Lung (tissue), 13 donors: ENCODE data around the gene CYP3A7. TPM values are rescaled to one million over a fixed set of nuclear protein-coding genes. Genes with fewer than 3 reads are reported as not detected.
A peak's percentile ranks its signal among the peaks of the same experiment; 100 is the strongest.
"Not testable (repeated sequence)": the region's sequence is repeated elsewhere in the genome, so short reads cannot be mapped to it uniquely, and the experiment has no call there.

Experiments
- ATAC-seq: fragments of 200-7000 bp; cut with Tn5 transposase; one replicate; pipeline ENCODE4 v1.9.1; 2020; ENCODE audit warnings: moderate number of reproducible peaks; ENCODE audit not compliant: insufficient read depth, low FRiP score
- DNase-seq, 3 donors: peaks; one replicate each; pipeline ENCODE4 v3.0.0-alpha.2; 2013 to 2017
- H3K27ac ChIP-seq, 2 donors: one replicate each; pipeline ENCODE4 v1.5.1; 2013; ENCODE audit warnings: mild to moderate bottlenecking in 2 of 2, moderate library complexity in 2 of 2, control low read depth in 1 of 2, inconsistent platforms in 1 of 2, low read depth in 1 of 2, low read length in 1 of 2
- H3K27me3 ChIP-seq, 3 donors: one replicate each; pipeline ENCODE4 v1.5.1; 2013; ENCODE audit warnings: low read length in 2 of 3; ENCODE audit not compliant: control insufficient read depth in 3 of 3, insufficient read depth in 3 of 3
- H3K36me3 ChIP-seq, 4 donors: one replicate each; pipeline ENCODE4 v1.5.1; 2013; ENCODE audit warnings: low read length in 4 of 4, mild to moderate bottlenecking in 1 of 4, moderate library complexity in 1 of 4; ENCODE audit not compliant: control insufficient read depth in 4 of 4, insufficient read depth in 4 of 4
- H3K4me1 ChIP-seq, 5 donors: one replicate each; pipeline ENCODE4 v1.5.1; 2013; ENCODE audit warnings: low read length in 5 of 5, mild to moderate bottlenecking in 2 of 5, moderate library complexity in 1 of 5; ENCODE audit not compliant: control insufficient read depth in 5 of 5, insufficient read depth in 5 of 5
- H3K4me3 ChIP-seq: one replicate; pipeline ENCODE4 v1.5.1; 2013; ENCODE audit warnings: mild to moderate bottlenecking, control low read depth, moderate library complexity
- H3K9ac ChIP-seq, 2 donors: one replicate each; pipeline ENCODE4 v1.5.1; 2013; ENCODE audit warnings: low read length in 2 of 2, control low read depth in 1 of 2; ENCODE audit not compliant: insufficient read depth in 1 of 2
- H3K9me3 ChIP-seq, 4 donors: one replicate each; pipeline ENCODE4 v1.5.1; 2013; ENCODE audit warnings: low read length in 3 of 4, mild to moderate bottlenecking in 1 of 4, moderate library complexity in 1 of 4; ENCODE audit not compliant: control insufficient read depth in 4 of 4, insufficient read depth in 3 of 4
- CTCF ChIP-seq: IDR thresholded peaks from 2 replicates; pipeline ENCODE4 v1.5.1; 2012; ENCODE audit warnings: mild to moderate bottlenecking; ENCODE audit errors: control extremely low read depth, extremely low read depth
- WGBS, 2 donors: extraction: QIAGEN DNeasy Blood & Tissue Kit; methylation state at CpG; one replicate each; pipeline ENCODE4 v1.1.7; 2013; 5-methylcytosine and 5-hydroxymethylcytosine counted together
- polyA plus RNA-seq, 2 donors: library from polyadenylated mRNA; stranded (reverse); fragments of 200-250 nt; gene quantifications; one replicate each; pipeline ENCODE4 v1.2.1, GENCODE V29; 2013
- small RNA-seq: library from RNA; depleted of rRNA; stranded (forward); fragments of <200 nt; gene quantifications from one replicate; pipeline ENCODE3, GENCODE V24; 2014; ENCODE audit warnings: low replicate concordance
- total RNA-seq, 2 donors: library from RNA; depleted of rRNA in 1 of 2; stranded (reverse); fragments of >200 nt in 1 of 2; gene quantifications; one replicate each; pipeline ENCODE4 v1.2.1, GENCODE V29; 2014 to 2021
- donor health status: control.
- donor health status: control.
- donor health status: Bipolar disorder and iron deficiency.
- donor health status: healthy.
- donor health status: DM: yes; HTN: yes; CAD: no.

CYP3A7 gene
- total and polyA plus RNA-seq, 4 donors: 0.19 to 0.71 (median 0.44) TPM

DNA sequence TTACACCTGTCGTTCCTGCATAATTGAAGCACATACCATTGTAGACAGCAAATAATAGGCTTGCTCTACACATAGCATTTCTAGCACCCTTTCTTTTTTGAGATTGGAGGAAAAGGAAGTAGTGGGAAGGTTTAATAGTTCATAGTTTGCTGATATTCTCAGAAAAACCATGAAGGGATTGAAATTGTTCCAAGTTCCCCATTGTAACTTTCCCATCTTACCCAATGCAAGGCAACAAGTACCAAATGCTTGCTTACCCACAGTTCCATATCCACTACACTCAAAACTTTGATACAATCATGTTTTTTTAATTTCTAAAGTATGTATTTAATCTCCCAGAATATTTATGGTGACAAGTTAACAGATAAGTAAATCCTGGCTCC, 69.0 kb downstream of the CYP3A7 start:
- ATAC-seq (peak; percentile 47), DNase-seq (no peak)
- no peak overlapping the region for H3K9ac ChIP-seq
- H3K36me3 ChIP-seq: peaks cover 3 to 40% (median 17%) of the 10 kb centered on the region in 4 donors
- no peak for TF ChIP-seq CTCF
- no peak overlapping the region for H3K4me3 ChIP-seq
- H3K9me3 ChIP-seq: peaks cover 0 to 3% (median 0%) of the 10 kb centered on the region in 4 donors
- H3K27me3 ChIP-seq: no peaks in the 10 kb centered on the region
- no peak overlapping the region for H3K27ac ChIP-seq
- H3K4me1 ChIP-seq: peaks cover 0 to 2% (median 0%) of the 10 kb centered on the region in 5 donors
- WGBS, 2 donors: 66 to 76% methylated on average over 1 of the region's 1 CpG

DNA sequence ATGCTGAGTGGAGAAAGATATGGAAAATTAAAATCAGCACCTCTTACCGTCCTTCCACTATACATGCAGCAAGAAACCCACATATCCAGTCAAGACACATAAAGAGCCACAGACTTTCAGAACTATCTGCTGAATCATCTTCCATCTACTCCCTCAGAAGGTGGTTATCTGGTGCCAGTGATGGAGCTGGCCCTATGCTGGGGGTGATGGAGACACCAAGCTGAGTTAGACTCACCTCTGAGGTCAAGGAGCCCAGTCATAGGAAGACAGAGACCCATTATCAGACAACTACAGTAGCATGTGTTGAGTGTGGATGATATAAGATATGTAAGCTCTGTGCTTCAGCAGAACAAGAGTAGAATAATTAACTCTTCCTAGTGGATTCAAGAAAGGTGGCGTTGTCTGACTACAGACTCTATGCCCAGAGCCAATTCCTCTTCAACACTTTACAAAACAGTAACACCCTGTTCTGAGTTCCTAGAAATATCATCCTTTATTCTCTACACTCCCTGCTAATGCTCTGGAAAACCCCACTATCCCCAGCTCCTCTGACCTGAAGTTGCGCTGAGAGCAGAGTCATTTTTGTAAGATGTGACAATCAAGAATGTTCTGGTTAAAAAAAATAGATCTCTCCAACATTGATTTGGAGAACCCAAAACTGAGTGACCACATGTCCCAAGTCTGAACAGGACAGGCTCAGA, 69.5 kb downstream of the CYP3A7 start:
- no peak overlapping the region for H3K4me3 ChIP-seq
- WGBS, 2 donors: 94 to 97% methylated on average over 3 of the region's 3 CpGs
- H3K4me1 ChIP-seq: peaks cover 0 to 2% (median 0%) of the 10 kb centered on the region in 5 donors
- ATAC-seq (no peak), DNase-seq (no peak)
- H3K9ac ChIP-seq: no peak overlapping the region
- H3K9me3 ChIP-seq: peaks cover 0 to 4% (median 2%) of the 10 kb centered on the region in 4 donors
- TF ChIP-seq CTCF: no peak
- H3K27me3 ChIP-seq: no peaks in the 10 kb centered on the region
- H3K27ac ChIP-seq: no peak overlapping the region
- peaks cover 3 to 44% (median 20%) of the 10 kb centered on the region in 4 donors for H3K36me3 ChIP-seq

GRCh38 chr7:99657879-99658278, 77.1 kb downstream of the CYP3A7 start:
- H3K27ac ChIP-seq, H3K27me3 ChIP-seq, DNase-seq, H3K9me3 ChIP-seq, H3K4me1 ChIP-seq, ATAC-seq, H3K4me3 ChIP-seq, H3K9ac ChIP-seq: not testable (repeated sequence)
- H3K36me3 ChIP-seq: peaks cover 0 to 22% (median 11%) of the 10 kb centered on the region in 4 donors
- 95 to 97% methylated on average over 5 of the region's 5 CpGs for WGBS, 2 donors

Small RNAs within 50 kb of the gene (small RNA-seq; reads per million reads assigned to genes)
- gene CYP3A51P (not detected), gene CYP3A7-CYP3A51P (not detected)

Other genes with a start within 250 kb of the CYP3A7 start
- gene ZNF394, start 234.9 kb downstream of the CYP3A7 start, total RNA-seq: 10 to 100 TPM; 29.9 to 44.5 TPM
- gene ZNF394, start 234.9 kb downstream of the CYP3A7 start, polyA plus RNA-seq: 10 to 100 TPM; 18.5 to 23.0 TPM
- 1 to 10 TPM; 8.4 to 9.7 TPM for gene ZKSCAN5, start 230.5 kb downstream of the CYP3A7 start, total RNA-seq
- gene ZKSCAN5, start 230.5 kb downstream of the CYP3A7 start, polyA plus RNA-seq: 1 to 10 TPM; 3.1 to 4.0 TPM
- gene FAM200A, start 183.1 kb downstream of the CYP3A7 start, total RNA-seq: 10 to 100 TPM in 1 of 2 donors, 1 to 10 TPM in 1; 4.8 to 10.1 TPM
- 1 to 10 TPM; 2.7 to 5.4 TPM for gene FAM200A, start 183.1 kb downstream of the CYP3A7 start, polyA plus RNA-seq
- 100 to 1,000 TPM in 1 of 2 donors, 10 to 100 TPM in 1; 72.3 to 138 TPM for gene ZNF655, start 176.6 kb downstream of the CYP3A7 start, total RNA-seq
- gene ZNF655, start 176.6 kb downstream of the CYP3A7 start, polyA plus RNA-seq: 10 to 100 TPM; 41.3 to 50.1 TPM
- 1 to 10 TPM in 1 of 2 donors, under 1 TPM in 1; 0.31 to 1.4 TPM for gene TMEM225B, start 136.9 kb downstream of the CYP3A7 start, total RNA-seq
- gene TMEM225B, start 136.9 kb downstream of the CYP3A7 start, polyA plus RNA-seq: 1 to 10 TPM in 1 of 2 donors, under 1 TPM in 1; 0.49 to 1.0 TPM
- 10 to 100 TPM; 22.0 to 24.0 TPM for gene ZSCAN25, start 118.2 kb downstream of the CYP3A7 start, total RNA-seq
- gene ZSCAN25, start 118.2 kb downstream of the CYP3A7 start, polyA plus RNA-seq: 1 to 10 TPM; 5.7 to 6.2 TPM
- 10 to 100 TPM; 11.0 to 26.3 TPM for gene CYP3A5, start 55.2 kb downstream of the CYP3A7 start, total RNA-seq
- 10 to 100 TPM in 1 of 2 donors, 1 to 10 TPM in 1; 2.2 to 10.8 TPM for gene CYP3A5, start 55.2 kb downstream of the CYP3A7 start, polyA plus RNA-seq
- under 1 TPM in 1 of 2 donors, not detected in 1; 0.37 TPM for gene CYP3A4, start 49.0 kb upstream of the CYP3A7 start, total RNA-seq
- not detected for gene CYP3A4, start 49.0 kb upstream of the CYP3A7 start, polyA plus RNA-seq
- gene CYP3A43, start 92.8 kb upstream of the CYP3A7 start, total RNA-seq: not detected
- under 1 TPM in 1 of 2 donors, not detected in 1; 0.06 TPM for gene CYP3A43, start 92.8 kb upstream of the CYP3A7 start, polyA plus RNA-seq
- under 1 TPM; 0.25 to 0.57 TPM for gene OR2AE1, start 141.8 kb upstream of the CYP3A7 start, total RNA-seq
- gene OR2AE1, start 141.8 kb upstream of the CYP3A7 start, polyA plus RNA-seq: under 1 TPM in 1 of 2 donors, not detected in 1; 0.03 TPM
- gene TRIM4, start 184.3 kb upstream of the CYP3A7 start, total RNA-seq: 10 to 100 TPM; 26.4 to 34.3 TPM
- gene TRIM4, start 184.3 kb upstream of the CYP3A7 start, polyA plus RNA-seq: 10 to 100 TPM; 14.0 to 17.0 TPM
- under 1 TPM in 1 of 2 donors, not detected in 1; 0.31 TPM for gene GJC3, start 194.4 kb upstream of the CYP3A7 start, total RNA-seq
- gene GJC3, start 194.4 kb upstream of the CYP3A7 start, polyA plus RNA-seq: under 1 TPM; 0.07 to 0.22 TPM
- 10 to 100 TPM in 1 of 2 donors, 1 to 10 TPM in 1; 4.1 to 52.8 TPM for gene AZGP1, start 240.8 kb upstream of the CYP3A7 start, total RNA-seq
- gene AZGP1, start 240.8 kb upstream of the CYP3A7 start, polyA plus RNA-seq: 10 to 100 TPM in 1 of 2 donors, 1 to 10 TPM in 1; 4.2 to 82.8 TPM